ENCODE measurements around the gene SUPT6H.

DNA sequence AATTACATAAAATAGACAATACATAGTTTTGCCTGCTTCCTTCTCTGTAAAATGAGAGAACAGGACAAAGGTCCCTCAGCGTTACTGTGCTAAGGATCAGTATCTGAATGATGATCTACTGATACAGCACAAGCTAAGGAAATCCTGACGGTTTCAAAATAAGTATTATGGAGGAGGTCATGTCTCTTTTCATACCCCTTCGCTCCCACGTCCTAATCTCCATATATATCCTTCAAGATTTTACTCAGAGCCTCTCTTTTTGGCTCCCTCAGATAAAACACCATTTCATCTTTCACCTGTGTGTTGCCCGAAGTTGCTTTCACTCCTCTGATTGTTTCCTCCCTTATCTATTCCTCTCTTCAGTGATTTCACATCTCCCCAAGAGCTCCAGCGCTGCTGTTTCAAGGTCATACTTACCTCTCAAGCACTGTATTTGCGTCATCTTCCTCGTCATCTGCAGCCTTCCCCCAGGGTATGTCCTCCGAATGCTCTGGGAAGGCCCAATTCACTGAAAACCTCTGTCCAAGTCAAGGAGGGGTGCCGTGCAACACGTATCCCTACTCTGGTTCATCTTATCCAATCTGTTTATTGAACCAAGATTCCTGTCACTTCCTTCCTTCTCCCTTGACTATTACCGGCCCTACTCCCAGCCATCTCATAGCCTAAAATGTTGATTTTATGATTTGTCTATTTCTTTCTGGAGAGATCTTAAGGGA, 15.8 kb upstream of the SUPT6H start:
- no peak for TF ChIP-seq CTCF (conservative IDR thresholded peaks at IDR 0.05)
- no peak for TF ChIP-seq EZH2 (IDR thresholded peaks at IDR 0.05; ENCODE audit: low read depth)
